ENCODE measurements around the gene RHBDF1. TPM values are rescaled to one million over a fixed set of nuclear protein-coding genes. Genes with fewer than 3 reads are reported as not detected.

Gene RHBDF1
- total and polyA plus RNA-seq, 2 experiments from 2014 or later = 22.6 to 24.5 TPM

DNA sequence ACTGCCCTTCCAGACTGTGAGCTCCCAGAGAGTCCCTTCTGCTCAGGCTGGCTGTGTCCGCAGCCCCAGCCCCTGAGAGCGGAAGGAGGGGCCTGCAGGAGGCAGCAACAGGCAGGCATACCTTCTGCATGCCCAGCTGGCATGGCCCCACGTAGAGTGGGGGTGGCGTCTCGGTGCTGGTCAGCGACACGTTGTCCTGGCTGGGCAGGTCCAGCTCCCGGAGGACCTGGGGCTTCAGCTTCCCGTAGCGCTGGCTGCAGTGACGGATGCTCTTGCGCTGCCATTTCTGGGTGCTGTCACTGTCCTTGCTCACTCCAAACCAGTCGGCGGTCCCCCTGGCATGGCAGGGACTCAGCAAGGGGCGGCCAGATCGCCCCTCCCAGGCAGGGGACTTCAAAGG lies 9.0 kb downstream of the RHBDF1 start:
- no peaks in the 10 kb centered on the region; the same call in 1 of the 2 replicates for H4K20me1 ChIP-seq (replicated peaks; ENCODE audit: insufficient read depth)

More for the DNA sequence above, 9.0 kb downstream of the RHBDF1 start:
- H3K4me1 ChIP-seq (ENCODE audit: insufficient read depth) = no peaks in the 10 kb centered on the region; the same call in 1 of the 2 replicates
- no peaks in the 10 kb centered on the region for H3K27me3 ChIP-seq (ENCODE audit: insufficient read depth)
- H3K79me2 ChIP-seq (replicated peaks; ENCODE audit: insufficient read depth) = no peaks in the 10 kb centered on the region
- ATAC-seq = no peak
- H2AFZ ChIP-seq = no peak overlapping the region
- Mint-ChIP-seq H3K27ac (no peak overlapping the region), H3K4me1 (peaks cover 14% of the 10 kb centered on the region; the same call in 2 of the 3 replicates), H3K4me3 (no peak overlapping the region), H3K27me3 (ENCODE audit: insufficient read depth, low read depth, poor library complexity) (peaks cover 14% of the 10 kb centered on the region), H3K9me3 (no peaks in the 10 kb centered on the region), H3K36me3 (ENCODE audit: low read depth) (peaks cover 24% of the 10 kb centered on the region)
- no peak for DNase-seq (ENCODE audit: low spot score)
- H3K36me3 ChIP-seq (ENCODE audit: insufficient read depth) = no peaks in the 10 kb centered on the region
- H3K9me2 ChIP-seq (ENCODE audit: insufficient read depth) = no peaks in the 10 kb centered on the region
- H3K4me3 ChIP-seq = no peak overlapping the region
- no peaks in the 10 kb centered on the region for H3F3A ChIP-seq (replicated peaks; ENCODE audit: low read depth)
- TF ChIP-seq ZNF331 (CRISPR knock-in tag; IDR thresholded peaks at IDR 0.05; ENCODE audit: low read depth) = no peak
- TF ChIP-seq NANOG (IDR thresholded peaks at IDR 0.05; ENCODE audit: borderline replicate concordance) = no peak
- TF ChIP-seq, protein P1, sequence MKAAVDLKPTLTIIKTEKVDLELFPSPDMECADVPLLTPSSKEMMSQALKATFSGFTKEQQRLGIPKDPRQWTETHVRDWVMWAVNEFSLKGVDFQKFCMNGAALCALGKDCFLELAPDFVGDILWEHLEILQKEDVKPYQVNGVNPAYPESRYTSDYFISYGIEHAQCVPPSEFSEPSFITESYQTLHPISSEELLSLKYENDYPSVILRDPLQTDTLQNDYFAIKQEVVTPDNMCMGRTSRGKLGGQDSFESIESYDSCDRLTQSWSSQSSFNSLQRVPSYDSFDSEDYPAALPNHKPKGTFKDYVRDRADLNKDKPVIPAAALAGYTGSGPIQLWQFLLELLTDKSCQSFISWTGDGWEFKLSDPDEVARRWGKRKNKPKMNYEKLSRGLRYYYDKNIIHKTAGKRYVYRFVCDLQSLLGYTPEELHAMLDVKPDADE (IDR thresholded peaks at IDR 0.05) = no peak
- no peak for TF ChIP-seq POLR2AphosphoS5 (IDR thresholded peaks at IDR 0.05; ENCODE audit: low read depth)
- TF ChIP-seq, protein P2, sequence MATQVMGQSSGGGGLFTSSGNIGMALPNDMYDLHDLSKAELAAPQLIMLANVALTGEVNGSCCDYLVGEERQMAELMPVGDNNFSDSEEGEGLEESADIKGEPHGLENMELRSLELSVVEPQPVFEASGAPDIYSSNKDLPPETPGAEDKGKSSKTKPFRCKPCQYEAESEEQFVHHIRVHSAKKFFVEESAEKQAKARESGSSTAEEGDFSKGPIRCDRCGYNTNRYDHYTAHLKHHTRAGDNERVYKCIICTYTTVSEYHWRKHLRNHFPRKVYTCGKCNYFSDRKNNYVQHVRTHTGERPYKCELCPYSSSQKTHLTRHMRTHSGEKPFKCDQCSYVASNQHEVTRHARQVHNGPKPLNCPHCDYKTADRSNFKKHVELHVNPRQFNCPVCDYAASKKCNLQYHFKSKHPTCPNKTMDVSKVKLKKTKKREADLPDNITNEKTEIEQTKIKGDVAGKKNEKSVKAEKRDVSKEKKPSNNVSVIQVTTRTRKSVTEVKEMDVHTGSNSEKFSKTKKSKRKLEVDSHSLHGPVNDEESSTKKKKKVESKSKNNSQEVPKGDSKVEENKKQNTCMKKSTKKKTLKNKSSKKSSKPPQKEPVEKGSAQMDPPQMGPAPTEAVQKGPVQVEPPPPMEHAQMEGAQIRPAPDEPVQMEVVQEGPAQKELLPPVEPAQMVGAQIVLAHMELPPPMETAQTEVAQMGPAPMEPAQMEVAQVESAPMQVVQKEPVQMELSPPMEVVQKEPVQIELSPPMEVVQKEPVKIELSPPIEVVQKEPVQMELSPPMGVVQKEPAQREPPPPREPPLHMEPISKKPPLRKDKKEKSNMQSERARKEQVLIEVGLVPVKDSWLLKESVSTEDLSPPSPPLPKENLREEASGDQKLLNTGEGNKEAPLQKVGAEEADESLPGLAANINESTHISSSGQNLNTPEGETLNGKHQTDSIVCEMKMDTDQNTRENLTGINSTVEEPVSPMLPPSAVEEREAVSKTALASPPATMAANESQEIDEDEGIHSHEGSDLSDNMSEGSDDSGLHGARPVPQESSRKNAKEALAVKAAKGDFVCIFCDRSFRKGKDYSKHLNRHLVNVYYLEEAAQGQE (IDR thresholded peaks at IDR 0.05; ENCODE audit: unreplicated experiment) = no peak
- TF ChIP-seq JUNB (IDR thresholded peaks at IDR 0.05; ENCODE audit: unreplicated experiment) = no peak
- TF ChIP-seq STAT1 (IDR thresholded peaks at IDR 0.05; ENCODE audit: unreplicated experiment) = no peak
- no peak for TF ChIP-seq CREB1 (CRISPR knock-in tag; IDR thresholded peaks at IDR 0.05; ENCODE audit: low read depth)
- TF ChIP-seq, protein P3, sequence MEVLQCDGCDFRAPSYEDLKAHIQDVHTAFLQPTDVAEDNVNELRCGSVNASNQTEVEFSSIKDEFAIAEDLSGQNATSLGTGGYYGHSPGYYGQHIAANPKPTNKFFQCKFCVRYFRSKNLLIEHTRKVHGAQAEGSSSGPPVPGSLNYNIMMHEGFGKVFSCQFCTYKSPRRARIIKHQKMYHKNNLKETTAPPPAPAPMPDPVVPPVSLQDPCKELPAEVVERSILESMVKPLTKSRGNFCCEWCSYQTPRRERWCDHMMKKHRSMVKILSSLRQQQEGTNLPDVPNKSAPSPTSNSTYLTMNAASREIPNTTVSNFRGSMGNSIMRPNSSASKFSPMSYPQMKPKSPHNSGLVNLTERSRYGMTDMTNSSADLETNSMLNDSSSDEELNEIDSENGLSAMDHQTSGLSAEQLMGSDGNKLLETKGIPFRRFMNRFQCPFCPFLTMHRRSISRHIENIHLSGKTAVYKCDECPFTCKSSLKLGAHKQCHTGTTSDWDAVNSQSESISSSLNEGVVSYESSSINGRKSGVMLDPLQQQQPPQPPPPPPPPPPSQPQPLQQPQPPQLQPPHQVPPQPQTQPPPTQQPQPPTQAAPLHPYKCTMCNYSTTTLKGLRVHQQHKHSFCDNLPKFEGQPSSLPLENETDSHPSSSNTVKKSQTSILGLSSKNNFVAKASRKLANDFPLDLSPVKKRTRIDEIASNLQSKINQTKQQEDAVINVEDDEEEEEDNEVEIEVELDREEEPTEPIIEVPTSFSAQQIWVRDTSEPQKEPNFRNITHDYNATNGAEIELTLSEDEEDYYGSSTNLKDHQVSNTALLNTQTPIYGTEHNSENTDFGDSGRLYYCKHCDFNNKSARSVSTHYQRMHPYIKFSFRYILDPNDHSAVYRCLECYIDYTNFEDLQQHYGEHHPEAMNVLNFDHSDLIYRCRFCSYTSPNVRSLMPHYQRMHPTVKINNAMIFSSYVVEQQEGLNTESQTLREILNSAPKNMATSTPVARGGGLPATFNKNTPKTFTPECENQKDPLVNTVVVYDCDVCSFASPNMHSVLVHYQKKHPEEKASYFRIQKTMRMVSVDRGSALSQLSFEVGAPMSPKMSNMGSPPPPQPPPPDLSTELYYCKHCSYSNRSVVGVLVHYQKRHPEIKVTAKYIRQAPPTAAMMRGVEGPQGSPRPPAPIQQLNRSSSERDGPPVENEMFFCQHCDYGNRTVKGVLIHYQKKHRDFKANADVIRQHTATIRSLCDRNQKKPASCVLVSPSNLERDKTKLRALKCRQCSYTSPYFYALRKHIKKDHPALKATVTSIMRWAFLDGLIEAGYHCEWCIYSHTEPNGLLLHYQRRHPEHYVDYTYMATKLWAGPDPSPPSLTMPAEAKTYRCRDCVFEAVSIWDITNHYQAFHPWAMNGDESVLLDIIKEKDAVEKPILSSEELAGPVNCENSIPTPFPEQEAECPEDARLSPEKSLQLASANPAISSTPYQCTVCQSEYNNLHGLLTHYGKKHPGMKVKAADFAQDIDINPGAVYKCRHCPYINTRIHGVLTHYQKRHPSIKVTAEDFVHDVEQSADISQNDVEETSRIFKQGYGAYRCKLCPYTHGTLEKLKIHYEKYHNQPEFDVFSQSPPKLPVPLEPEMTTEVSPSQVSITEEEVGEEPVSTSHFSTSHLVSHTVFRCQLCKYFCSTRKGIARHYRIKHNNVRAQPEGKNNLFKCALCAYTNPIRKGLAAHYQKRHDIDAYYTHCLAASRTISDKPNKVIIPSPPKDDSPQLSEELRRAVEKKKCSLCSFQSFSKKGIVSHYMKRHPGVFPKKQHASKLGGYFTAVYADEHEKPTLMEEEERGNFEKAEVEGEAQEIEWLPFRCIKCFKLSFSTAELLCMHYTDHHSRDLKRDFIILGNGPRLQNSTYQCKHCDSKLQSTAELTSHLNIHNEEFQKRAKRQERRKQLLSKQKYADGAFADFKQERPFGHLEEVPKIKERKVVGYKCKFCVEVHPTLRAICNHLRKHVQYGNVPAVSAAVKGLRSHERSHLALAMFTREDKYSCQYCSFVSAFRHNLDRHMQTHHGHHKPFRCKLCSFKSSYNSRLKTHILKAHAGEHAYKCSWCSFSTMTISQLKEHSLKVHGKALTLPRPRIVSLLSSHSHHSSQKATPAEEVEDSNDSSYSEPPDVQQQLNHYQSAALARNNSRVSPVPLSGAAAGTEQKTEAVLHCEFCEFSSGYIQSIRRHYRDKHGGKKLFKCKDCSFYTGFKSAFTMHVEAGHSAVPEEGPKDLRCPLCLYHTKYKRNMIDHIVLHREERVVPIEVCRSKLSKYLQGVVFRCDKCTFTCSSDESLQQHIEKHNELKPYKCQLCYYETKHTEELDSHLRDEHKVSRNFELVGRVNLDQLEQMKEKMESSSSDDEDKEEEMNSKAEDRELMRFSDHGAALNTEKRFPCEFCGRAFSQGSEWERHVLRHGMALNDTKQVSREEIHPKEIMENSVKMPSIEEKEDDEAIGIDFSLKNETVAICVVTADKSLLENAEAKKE (CRISPR knock-in tag; IDR thresholded peaks at IDR 0.05) = no peak
- no peak for TF ChIP-seq EZH2 (IDR thresholded peaks at IDR 0.05; ENCODE audit: low read depth, unreplicated experiment)
- TF ChIP-seq ZNF114 (CRISPR knock-in tag; IDR thresholded peaks at IDR 0.05) = no peak
- TF ChIP-seq, protein P4, sequence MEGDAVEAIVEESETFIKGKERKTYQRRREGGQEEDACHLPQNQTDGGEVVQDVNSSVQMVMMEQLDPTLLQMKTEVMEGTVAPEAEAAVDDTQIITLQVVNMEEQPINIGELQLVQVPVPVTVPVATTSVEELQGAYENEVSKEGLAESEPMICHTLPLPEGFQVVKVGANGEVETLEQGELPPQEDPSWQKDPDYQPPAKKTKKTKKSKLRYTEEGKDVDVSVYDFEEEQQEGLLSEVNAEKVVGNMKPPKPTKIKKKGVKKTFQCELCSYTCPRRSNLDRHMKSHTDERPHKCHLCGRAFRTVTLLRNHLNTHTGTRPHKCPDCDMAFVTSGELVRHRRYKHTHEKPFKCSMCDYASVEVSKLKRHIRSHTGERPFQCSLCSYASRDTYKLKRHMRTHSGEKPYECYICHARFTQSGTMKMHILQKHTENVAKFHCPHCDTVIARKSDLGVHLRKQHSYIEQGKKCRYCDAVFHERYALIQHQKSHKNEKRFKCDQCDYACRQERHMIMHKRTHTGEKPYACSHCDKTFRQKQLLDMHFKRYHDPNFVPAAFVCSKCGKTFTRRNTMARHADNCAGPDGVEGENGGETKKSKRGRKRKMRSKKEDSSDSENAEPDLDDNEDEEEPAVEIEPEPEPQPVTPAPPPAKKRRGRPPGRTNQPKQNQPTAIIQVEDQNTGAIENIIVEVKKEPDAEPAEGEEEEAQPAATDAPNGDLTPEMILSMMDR (conservative IDR thresholded peaks at IDR 0.05; ENCODE audit: low read depth in 2 of 2) = no peak
- no peak for TF ChIP-seq EZH2phosphoT487 (IDR thresholded peaks at IDR 0.05; ENCODE audit: unreplicated experiment)
- H3K27ac ChIP-seq (ENCODE audit: low read depth) = no peak overlapping the region
- H3K4me2 ChIP-seq = no peak overlapping the region

Data from GM23338 (cell line).